Ramos (cell line): ENCODE results near the gene ELMO1.
"Not testable (repeated sequence)": the region's sequence is repeated elsewhere in the genome, so short reads cannot be mapped to it uniquely, and the experiment has no call there.

Experiments used
- in situ Hi-C: fragments of 300-500 bp; cut with MboI; formaldehyde crosslinking; loops from one replicate; pipeline ENCODE4 v1.14.3; 2022; ENCODE audit warnings: low sequenced_read_pairs; ENCODE audit not compliant: unreplicated experiment

ELMO1 gene

DNA sequence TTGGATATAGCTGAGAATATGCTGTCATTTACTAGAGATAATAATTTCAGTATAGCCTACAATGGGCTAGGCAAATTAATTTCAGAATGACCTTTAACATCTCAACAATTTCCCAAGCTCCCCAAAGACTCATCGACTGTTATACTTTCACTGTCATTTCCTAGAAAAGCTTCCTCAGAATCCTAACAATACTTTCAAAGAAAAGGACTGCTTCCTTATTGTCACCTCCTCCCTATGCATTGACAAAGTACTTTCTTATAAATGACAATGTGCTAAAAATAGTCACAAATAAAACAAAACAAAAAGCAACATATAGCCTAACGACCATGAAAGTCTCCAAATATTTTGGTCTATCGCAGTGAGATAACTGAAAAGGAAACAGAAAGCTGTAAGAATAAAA is 272.6 kb downstream of the ELMO1 start:
- in situ Hi-C loops, result loop anchor here (25.0 kb wide), 2 partner anchors 189 to 714 kb away; no protein-coding TSS in a partner anchor

GRCh38 chr7:37174460-37174859 is 274.2 kb downstream of the ELMO1 start:
- in situ Hi-C loops, result no loop called here

GRCh38 chr7:37173670-37174069 is 275.0 kb downstream of the ELMO1 start:
- in situ Hi-C loops, result no loop called here

GRCh38 chr7:37162106-37162505 is 286.6 kb downstream of the ELMO1 start:
- in situ Hi-C loops, result no loop called here

DNA sequence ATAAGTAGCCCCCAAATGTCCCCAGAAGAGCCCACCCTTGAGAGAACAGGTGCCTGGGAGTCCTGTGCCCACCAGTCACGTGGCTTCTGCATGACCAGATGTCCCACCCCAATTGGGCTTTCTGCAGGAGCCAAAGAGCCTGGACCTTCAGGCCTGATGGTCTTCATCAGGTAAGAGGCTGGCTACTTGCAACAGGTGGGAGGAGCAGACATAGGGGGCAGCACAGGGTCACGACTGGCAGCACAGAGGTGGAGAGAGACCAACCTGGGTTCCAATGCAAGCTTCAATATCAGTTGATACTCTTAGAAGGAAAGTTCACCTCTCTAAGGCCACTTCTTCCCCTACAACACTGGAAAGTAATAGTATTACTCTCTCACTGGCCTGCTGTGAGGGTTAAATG is 288.0 kb downstream of the ELMO1 start:
- in situ Hi-C loops, result no loop called here

DNA sequence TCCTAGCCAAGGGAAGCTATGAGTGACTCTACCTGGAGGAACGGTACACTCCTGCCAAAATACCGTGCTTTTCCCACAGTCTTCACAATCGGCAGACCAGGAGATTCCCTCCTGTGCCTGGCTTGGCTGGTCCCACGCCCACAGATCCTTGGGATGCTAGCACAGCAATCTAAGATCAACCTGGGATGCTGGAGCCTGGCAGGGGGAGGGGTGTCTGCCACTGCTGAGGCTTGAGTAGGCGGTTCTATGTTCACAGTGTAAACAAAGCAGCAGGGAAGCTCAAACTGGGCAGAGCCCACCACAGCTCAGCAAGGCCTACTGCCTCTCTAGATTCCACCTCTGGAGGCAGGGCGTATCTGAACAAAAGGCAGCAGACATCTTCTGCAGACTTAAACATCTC is 295.3 kb downstream of the ELMO1 start:
- in situ Hi-C loops, result no loop called here

DNA sequence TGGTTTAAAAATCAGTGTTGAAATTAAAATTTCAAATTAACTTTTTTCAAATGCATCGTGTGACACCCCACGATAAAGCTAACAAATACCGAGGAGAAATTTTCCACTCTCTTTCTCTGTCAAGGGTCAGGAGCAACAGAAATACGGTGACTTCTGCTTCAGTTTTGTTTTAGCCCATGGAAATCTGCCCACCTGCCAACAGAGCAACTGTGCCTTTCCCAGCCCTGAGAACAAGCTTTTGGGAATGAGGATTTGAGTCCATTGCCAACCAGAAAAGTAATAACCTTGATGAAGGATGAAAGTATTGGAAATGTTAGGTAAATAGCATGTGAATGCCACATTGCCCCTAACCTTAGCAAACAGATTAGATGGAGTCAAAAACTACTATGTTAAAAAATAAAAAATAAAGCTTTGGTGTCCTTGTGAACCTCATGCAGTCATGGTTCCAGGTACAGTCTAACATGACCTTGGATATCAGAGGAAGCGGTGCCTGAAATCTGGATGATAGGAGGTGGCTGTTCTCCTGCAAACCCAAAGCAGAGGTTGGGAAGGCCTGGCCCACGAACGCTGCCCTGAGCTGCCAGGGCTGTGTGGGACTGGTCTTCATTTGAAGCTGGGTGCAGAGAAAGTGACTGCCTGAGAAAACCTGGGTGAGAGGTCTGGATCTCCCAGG is 296.8 kb downstream of the ELMO1 start:
- in situ Hi-C loops, result no loop called here

DNA sequence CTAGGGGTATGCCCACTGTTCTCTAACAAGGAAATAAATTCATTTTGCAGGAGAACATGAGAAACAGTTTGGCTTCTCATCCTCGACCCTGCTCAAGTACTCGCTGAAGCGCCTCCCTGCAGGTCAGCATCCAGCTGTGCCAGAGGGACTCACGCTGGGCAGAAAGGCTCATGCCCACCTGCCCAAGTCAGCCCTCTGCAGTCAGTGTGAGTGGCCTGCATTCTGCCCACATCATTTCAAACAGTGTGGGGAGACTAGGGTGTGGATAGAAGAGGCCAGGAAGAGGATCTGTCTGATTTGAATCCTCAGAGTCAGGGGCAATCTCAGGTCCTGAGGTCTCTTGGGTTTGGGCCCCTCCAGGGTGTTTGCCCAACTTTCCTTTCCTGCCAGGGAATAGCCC is 297.8 kb downstream of the ELMO1 start:
- in situ Hi-C loops, result no loop called here

DNA sequence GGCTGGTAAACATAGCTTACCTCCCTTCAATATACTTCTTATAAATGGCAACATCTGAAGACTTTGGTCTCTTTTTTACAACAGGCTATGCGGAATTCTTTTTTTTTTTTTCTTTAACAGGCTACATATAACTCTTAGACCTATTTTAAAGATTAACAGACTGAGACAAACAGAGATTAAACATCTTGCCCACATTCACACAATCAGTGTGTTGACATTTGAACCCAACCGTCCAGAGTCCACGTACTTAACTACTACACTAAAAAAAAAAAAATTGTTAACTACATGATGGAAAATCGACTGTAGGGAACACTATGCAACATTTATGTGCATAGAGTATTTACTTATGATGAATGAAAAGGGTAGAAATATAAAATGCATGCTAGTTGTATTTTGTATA is 298.5 kb downstream of the ELMO1 start:
- in situ Hi-C loops, result no loop called here

DNA sequence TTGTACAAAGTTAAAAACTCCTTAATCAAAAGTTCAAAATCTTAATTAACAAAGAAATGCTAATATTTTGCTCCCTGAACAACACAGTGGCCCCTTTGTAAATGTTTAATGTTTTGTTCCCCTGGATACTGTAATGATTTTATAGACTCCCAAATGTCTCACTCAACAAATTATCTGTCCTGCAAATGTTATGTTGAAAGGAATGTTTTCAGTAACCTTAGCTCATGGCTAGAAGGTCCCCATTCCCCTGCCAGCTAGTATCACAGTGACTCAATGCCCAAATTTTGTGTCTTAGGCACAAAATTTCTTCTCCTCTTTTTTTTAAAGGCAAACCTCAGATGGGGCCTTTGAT is 298.9 kb downstream of the ELMO1 start:
- in situ Hi-C loops, result no loop called here

GRCh38 chr7:37149051-37149772 is 299.5 kb downstream of the ELMO1 start:
- in situ Hi-C loops, result no loop called here

- in situ Hi-C loops, result no loop called here
Measured at GRCh38 chr7:37145682-37146081, 303.0 kb downstream of the ELMO1 start.

DNA sequence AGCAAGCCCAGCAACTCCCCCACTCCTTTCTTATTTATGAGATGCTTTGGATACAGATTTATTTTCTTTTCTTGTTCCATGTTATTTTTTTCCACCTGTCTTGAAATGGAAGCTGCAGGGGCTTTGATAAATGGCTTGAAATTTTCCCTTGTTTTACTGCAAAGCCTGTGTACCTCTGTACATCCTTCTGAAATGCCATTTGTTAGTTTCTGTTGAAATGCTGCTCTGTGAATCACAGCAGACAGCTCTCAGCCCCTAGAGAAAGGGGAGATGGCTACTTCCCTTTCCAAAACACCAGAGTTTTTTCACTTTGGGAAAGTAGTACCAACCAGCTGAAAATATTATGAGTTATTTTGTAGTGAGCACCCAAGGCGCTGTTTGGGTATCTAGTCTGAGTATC is 304.2 kb downstream of the ELMO1 start:
- in situ Hi-C loops, result no loop called here

- in situ Hi-C loops, result no loop called here
Measured at GRCh38 chr7:37142958-37143357, 305.7 kb downstream of the ELMO1 start.

GRCh38 chr7:37141742-37142141 is 306.9 kb downstream of the ELMO1 start:
- in situ Hi-C loops, result no loop called here

GRCh38 chr7:37133902-37134301 is 314.8 kb downstream of the ELMO1 start:
- in situ Hi-C loops, result not testable (repeated sequence)

GRCh38 chr7:37131855-37132254 is 316.8 kb downstream of the ELMO1 start:
- in situ Hi-C loops, result no loop called here

DNA sequence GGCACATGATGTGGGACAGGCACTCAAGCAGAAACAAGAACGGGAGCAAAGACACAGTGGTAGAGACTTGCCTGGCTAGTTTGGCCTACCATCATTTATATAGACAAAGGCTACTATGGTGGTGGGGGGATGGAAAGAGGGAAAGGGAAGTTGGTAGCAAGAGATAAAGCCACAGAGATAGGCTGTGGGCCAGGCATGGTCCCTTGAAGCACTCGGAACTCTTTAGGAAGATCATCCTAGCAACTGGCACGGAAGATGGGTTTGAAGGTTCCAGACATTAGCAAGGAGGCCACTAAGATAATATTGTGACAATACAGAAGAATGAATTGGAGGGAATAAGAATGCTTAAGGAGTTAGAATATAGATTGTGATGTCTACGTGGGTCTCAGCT is 319.6 kb downstream of the ELMO1 start:
- in situ Hi-C loops, result no loop called here

- in situ Hi-C loops, result no loop called here
Measured at GRCh38 chr7:37128327-37129034, 320.2 kb downstream of the ELMO1 start.

GRCh38 chr7:37119296-37119860 is 329.3 kb downstream of the ELMO1 start:
- in situ Hi-C loops, result no loop called here

- in situ Hi-C loops, result no loop called here
Measured at GRCh38 chr7:37118004-37118403, 330.7 kb downstream of the ELMO1 start.
